HG02973 (cell line): ENCODE data around the gene CDK17.
"Not testable (repeated sequence)": the region's sequence is repeated elsewhere in the genome, so short reads cannot be mapped to it uniquely, and the experiment has no call there.

Source experiments
- ATAC-seq: cut with Tn5 transposase; IDR thresholded peaks from one replicate; pipeline ENCODE4 v1.9.1; 2021; ENCODE audit warnings: moderate library complexity; ENCODE audit not compliant: unreplicated experiment

The CDK17 gene

GRCh38 chr12:96399919-96400630 is at the start of gene CDK17:
Gene CDK17, minus strand, starts transcription at chr12:96400439. Its CDS starts 65,603 bp downstream, at chr12:96334836.
- peak; percentile 33 for ATAC-seq

DNA sequence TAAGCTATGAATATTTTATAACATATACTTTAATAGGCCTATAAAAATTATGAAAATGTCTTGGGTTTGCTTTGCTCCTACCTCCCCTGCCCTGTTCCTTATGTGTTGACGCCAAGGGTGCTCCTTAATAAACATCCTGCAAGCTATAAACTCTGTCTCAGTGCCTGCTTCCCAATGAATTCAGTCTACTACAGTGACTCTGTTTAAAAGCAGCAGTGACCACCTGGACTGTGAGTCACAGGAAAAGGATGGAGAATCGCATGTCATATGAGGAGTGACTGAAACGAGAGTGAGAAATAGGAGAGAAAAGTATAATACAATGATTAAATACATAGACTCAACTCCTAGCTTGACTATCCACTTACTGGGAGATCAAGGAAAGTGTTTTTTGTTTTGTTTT is 48.1 kb upstream of the CDK17 start:
- no peak for ATAC-seq

DNA sequence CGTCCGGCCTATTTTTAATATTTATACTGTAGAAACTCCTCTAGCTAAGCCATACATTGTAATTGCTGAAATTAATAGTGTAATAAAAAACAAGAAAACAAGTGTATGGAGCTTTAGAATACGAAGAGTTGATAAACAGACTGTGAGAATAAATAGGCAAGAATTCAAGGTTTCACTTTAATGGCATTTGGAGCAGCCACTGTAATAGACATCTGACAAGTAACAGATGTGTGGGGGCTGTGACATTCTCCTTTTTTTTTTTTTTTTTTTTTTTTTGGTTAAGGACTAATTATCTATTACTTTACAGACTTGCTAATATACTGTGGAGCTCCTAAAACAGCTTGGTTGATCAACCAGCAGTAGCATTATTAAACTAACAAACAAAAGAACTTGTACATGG is 47.0 kb upstream of the CDK17 start:
- no peak for ATAC-seq

DNA sequence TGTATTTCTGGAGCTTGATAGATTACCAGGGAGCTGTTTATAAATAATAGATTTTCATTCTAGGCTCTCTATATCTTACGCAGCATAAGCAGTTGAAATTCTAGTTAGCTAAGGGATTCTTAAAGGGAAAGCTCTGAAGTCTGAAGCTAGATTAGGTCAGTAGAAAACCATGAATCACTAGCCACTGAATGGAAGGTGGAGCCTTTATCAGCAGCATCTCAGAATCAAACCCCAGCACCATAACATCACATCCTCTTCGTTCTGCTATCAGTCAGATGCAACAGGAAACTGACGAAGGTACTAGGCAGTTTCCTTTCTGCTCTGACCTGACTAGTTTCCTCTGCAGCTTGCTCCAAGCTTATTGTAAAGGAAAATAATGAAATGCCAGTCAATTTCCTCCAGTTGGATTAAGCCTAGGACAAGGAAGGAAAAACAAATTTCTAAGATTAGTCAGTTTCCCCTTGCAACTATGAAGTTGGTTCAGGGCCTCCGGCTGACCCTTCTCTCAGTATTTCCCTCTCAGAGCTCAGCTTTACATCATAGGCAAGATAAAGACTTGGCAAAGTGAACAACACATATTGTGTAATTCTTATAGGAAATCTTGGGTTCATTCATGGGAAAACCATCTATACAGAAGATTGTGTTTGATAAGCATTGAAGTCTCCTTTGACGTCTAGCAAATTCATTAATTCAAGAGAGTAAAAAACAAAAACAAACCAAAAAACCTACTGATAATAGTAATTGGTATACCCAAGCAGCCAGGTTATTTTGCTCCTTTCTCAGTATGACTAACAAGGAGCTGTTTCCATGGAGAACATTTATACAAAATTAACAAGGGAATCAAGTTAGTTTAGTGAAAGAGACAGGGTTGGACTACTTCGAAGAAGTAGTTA is 45.7 kb upstream of the CDK17 start:
- peak; percentile 98 for ATAC-seq

GRCh38 chr12:96444399-96444798 is 44.2 kb upstream of the CDK17 start:
- ATAC-seq: no peak

DNA sequence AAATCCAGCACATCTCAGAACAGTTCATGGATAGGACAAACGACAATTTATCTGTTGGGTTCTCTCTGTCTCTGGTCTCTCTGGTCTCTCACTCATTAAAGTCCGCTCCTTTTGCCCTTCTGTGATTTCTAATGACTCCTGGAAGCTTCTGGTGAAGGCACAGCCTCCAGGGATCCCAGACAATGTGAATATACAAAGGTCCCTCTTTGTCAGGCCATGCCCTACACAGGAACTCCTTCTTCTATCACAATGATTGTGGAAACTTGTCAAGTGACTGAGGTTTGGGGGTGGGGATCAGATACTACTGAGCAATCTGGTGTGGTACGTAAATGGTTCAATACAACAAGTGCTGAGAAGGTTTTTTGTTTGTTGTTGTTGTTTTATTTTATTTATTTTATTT is 42.7 kb upstream of the CDK17 start:
- no peak for ATAC-seq

DNA sequence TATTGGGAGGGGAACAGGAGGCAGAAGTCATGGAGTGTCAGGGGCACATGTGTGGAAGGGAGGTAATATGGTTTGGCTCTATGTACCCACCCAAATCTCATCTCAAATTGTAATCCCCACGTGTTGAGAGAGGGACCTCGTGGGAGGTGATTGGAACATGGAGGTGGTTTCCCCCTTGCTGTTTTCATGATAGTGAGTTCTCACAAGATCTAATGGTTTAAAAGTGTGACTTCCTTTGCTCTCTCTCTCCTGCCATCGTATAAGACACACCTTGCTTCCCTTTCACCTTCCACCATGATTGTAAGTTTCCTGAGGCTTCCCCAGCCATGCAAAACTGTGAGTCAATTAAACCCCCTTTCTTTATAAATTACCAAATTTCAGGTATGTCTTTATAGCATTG is 41.6 kb upstream of the CDK17 start:
- ATAC-seq: no peak

DNA sequence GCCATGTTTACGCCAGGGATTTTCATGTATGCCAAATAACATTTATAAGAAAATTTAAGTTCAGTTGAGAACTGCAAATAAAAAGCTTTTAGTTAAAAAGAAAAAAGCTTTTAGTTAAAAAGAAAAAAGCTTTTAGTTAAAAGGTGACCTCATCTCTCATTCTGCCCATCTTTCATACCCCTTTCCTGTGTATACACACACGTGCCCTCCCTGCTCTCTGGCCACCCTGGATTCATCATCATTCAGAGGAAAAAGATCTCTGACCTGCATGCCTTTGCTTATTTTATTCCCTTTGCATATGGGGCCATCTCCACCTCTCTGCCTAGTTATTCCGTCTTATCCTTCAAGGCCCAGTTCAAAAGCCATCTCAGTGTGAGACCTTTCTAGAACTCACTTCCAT is 38.1 kb upstream of the CDK17 start:
- no peak for ATAC-seq

DNA sequence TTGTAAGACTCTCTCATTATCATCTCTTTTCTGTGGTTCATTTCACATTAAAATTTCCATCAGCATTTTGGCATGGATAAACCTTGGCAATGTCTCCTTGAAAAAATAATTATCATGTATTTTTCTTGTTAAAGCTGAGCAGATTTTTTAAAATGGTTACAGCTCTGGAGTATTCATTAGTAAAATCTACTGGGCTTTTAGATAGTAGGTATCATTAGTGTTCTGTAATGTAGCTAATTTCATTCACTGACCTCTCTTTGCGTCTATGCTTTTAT is 36.9 kb upstream of the CDK17 start:
- no peak for ATAC-seq

- ATAC-seq: no peak
Measured at GRCh38 chr12:96436366-96437170, 36.3 kb upstream of the CDK17 start.

- ATAC-seq: peak; percentile 61
Measured at GRCh38 chr12:96434107-96434506, 33.9 kb upstream of the CDK17 start.

- ATAC-seq: not testable (repeated sequence)
Measured at GRCh38 chr12:96432496-96433321, 32.5 kb upstream of the CDK17 start.

DNA sequence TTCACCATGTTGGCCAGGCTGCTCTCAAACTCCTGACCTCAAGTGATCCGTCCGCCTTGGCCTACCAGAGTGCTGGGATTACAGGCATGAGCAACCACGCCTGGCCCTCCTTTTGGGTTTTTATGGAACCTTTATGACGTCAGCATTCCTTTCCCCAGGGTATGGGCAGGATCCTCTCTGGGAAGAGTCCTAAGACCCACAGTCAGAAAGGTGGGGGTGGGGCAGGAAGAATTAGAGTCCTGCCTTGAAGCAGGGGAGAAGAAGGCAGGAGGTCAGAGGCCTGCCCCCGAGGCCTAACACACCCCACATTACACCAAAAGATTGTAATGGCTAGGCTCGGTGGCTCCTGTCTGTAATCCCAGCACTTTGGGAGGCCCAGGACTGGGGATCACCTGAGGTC is 30.8 kb upstream of the CDK17 start:
- ATAC-seq: no peak

DNA sequence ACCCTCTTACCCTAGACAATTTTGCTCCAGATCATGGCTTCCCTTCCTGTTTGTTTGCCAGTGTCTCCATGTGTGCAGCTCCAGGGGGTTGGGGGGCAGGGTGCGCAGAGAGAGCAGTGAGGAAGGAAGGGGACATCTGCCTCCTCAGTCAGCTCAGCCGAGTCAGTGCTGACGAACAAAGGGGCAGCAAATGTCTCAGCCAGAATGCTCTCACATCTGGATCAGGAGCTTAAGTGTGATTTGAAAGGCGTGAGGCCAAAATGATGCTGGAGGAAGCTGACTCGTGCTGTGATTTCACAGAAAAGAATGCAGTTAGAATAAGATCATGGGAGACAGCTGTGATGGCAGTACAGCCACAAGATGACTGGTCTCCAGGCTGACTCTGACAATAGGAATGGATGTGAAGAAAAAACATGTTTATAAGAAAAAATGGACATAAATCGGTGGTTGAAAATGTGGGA is 27.1 kb upstream of the CDK17 start:
- no peak for ATAC-seq

DNA sequence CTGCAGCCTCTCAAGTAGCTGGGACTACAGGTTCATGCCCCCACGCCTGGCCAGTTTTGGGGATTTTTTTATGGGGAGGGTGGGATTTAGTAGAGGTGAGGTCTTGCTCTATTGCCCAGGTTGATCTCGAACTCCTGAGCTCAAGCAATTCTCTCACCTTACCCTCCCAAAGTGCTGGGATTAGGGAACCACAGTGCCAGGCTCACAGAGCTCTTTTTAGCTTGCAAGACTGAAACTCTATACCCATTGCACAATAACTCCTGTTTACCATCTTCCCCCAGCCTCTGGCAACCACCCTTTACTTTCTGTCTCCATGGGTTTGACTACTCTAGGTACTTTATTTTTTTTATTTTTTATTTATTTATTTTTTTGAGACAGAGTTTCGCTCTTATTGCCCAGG is 25.7 kb upstream of the CDK17 start:
- ATAC-seq: no peak

- ATAC-seq: peak; percentile 72
Measured at GRCh38 chr12:96425321-96425720, 25.1 kb upstream of the CDK17 start.

DNA sequence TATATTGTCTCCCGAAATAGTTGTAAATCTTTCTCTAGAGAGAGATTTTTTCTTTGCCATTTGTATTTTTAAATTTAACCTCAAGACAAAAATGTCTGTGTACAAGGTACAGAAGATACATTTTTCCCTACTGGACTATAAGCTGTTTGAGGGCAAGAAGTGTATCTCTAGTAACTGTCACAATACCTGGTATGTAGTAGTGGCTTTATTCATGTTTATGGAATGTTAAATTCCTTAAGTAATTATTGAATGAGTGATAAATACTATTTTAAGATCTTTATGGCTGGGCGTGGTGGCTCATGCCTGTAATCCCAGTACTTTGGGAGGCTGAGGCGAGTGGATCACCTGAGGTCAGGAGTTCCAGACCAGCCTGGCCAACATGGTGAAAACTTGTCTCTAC is 24.4 kb upstream of the CDK17 start:
- no peak for ATAC-seq

GRCh38 chr12:96422192-96422591 is 22.0 kb upstream of the CDK17 start:
- no peak for ATAC-seq

- ATAC-seq: no peak
Measured at GRCh38 chr12:96421014-96421413, 20.8 kb upstream of the CDK17 start.

DNA sequence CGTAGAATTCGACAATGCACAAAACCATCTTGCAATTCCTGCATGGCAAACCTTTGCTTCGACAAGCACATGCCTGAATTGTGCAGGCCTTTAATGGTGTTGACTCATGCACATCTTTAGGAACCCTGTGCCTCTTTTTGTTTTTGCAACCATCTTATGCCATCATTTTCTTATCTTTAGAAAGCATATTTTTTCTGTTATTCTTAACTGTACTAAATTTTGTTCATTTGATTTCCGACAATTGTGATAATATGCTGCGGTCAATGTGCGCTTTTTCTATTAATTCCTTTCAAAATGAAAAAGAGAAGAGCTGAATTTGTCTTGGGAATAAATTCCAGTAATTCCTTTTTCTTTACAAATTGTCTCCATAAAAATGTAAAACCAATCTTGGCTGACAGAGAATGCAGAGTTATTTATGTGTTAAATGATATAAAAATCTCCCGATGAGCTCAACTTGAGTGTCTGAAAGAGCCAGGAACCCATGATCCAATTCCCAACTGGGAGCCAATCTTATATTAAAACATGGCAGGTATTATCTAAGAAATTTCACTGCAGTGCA is 20.1 kb upstream of the CDK17 start:
- ATAC-seq: no peak
